Activated CD8-positive, alpha-beta memory T cell treated with anti-CD3 and anti-CD28 coated beads, Interleukin-2, amount 10 ng/mL, durations not matched to agents 7 days and 5 days (primary cell): Measurements from ENCODE around the gene SSX2IP. TPM values are rescaled to one million over a fixed set of nuclear protein-coding genes. Genes with fewer than 3 reads are reported as not detected.

Experiments used
- ATAC-seq: fragments of 150-1000 bp; cut with Tn5 transposase; one replicate; pipeline ENCODE4 v1.10.0; 2021; ENCODE audit warnings: moderate library complexity
- CTCF ChIA-PET: fragments of 350-600 bp; sonication (Branson Sonifier 250); formaldehyde crosslinking; loops from one replicate; lab custom pipeline; 2021; ENCODE audit warnings: antibody characterized with exemption; lab: Charles Lee
- DNase-seq: peaks from one replicate; pipeline ENCODE4 v3.0.0-alpha.2; 2020
- H3K27ac Mint-ChIP-seq: one replicate; pipeline ENCODE4 v1.8.0; 2021; ENCODE audit warnings: mild to moderate bottlenecking, mixed read lengths
- H3K27me3 Mint-ChIP-seq: one replicate; pipeline ENCODE4 v1.8.0; 2021; ENCODE audit warnings: mixed read lengths
- H3K36me3 Mint-ChIP-seq: one replicate; pipeline ENCODE4 v1.8.0; 2021; ENCODE audit warnings: mild to moderate bottlenecking, mixed read lengths
- H3K4me1 Mint-ChIP-seq: one replicate; pipeline ENCODE4 v1.8.0; 2021; ENCODE audit warnings: mixed read lengths
- H3K4me3 Mint-ChIP-seq: one replicate; pipeline ENCODE4 v1.8.0; 2021; ENCODE audit warnings: mild to moderate bottlenecking, moderate library complexity, mixed read lengths
- H3K9me3 Mint-ChIP-seq: one replicate; pipeline ENCODE4 v1.8.0; 2022; ENCODE audit warnings: low read depth, mixed read lengths
- total RNA-seq, 2 experiments: library from RNA; stranded (reverse); gene quantifications; one replicate each; pipeline ENCODE4 v1.2.3, GENCODE V29; 2021

Gene SSX2IP
- total RNA-seq, 2 experiments from 2014 or later, result 14.1 to 14.5 TPM

DNA sequence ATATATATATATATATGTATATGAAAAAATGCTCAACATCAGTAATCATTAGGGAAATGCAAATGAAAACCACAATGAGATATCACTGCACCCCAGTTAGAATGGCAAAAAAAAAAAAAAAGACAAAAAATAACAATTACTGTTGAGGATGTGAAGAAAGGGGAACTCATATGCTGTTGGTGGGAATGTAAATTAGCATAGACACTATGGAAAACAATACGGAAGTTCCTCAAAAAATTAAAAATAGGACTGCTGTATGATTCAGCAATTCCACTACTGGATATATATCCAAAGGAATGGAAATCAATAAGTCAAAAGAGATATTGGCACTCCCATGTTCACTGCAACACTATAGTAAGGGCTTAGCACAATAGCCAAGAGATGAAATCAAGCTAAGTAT, 74.5 kb downstream of the SSX2IP start:
- Mint-ChIP-seq H3K4me1 (peaks cover 18% of the 10 kb centered on the region), H3K9me3 (peaks cover 15% of the 10 kb centered on the region), H3K27ac (no peak overlapping the region), H3K27me3 (no peaks in the 10 kb centered on the region), H3K4me3 (no peak overlapping the region), H3K36me3 (peaks cover 15% of the 10 kb centered on the region)
- no peak for ATAC-seq
- CTCF ChIA-PET, result interaction anchor here (1.7 kb wide), 1 partner anchor 173 kb away, joined by 5 read pairs; no protein-coding TSS in a partner anchor
- no peak for DNase-seq

DNA sequence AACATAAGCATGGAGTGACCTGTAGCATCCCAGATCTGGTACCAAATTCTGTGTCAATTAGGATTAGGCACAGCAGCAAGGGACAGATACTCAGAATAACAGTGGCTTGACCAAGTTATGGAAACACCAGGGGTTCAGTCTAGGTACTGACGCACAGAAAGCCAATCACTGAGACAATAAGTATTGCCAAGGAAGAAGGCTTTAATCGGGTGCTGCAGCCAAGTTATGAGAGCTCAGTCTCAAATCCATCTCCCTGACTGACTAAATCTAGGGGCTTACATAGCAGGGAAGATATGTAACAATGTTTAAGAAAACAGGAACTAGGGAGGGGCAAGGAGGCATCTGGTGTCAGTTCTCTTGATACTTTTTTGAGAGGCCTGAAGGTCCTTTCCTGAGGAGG, 76.4 kb downstream of the SSX2IP start:
- H3K36me3 Mint-ChIP-seq, result peaks cover 16% of the 10 kb centered on the region

DNA sequence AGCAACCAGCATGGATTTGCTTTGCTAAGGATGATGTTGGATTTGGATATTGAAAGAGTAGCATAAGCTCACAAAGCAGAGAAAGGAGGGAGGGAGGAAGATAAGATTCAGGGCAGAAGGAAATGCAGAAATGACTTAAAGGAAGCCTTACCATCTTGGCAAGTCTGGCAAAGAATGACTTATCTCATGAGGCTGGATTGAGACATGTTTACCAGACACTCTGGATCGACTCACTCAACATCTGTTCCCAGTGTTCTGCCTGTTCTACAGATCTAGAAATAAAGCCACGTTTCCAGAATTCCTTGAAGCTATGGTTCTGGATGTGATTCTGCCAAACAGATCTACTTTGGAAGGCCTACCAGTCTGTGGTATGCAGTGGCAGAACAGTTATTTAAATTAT, 77.2 kb downstream of the SSX2IP start:
- CTCF ChIA-PET, result no interaction called here
- H3K36me3 Mint-ChIP-seq, result peaks cover 16% of the 10 kb centered on the region
- no peak overlapping the region for H3K27ac Mint-ChIP-seq
- DNase-seq, result no peak
- H3K9me3 Mint-ChIP-seq, result peaks cover 15% of the 10 kb centered on the region
- H3K4me3 Mint-ChIP-seq, result no peak overlapping the region
- H3K4me1 Mint-ChIP-seq, result peaks cover 4% of the 10 kb centered on the region
- H3K27me3 Mint-ChIP-seq, result no peaks in the 10 kb centered on the region
- ATAC-seq, result no peak

More for the DNA sequence above, 76.4 kb downstream of the SSX2IP start:
- ATAC-seq (no peak), DNase-seq (no peak)
- H3K9me3 Mint-ChIP-seq, result peaks cover 15% of the 10 kb centered on the region
- peaks cover 4% of the 10 kb centered on the region for H3K4me1 Mint-ChIP-seq
- H3K27ac Mint-ChIP-seq, result no peak overlapping the region
- no peaks in the 10 kb centered on the region for H3K27me3 Mint-ChIP-seq
- CTCF ChIA-PET, result interaction anchor here (1.8 kb wide), 1 partner anchor 12 kb away, joined by 4 read pairs; no protein-coding TSS in a partner anchor
- H3K4me3 Mint-ChIP-seq, result no peak overlapping the region

DNA sequence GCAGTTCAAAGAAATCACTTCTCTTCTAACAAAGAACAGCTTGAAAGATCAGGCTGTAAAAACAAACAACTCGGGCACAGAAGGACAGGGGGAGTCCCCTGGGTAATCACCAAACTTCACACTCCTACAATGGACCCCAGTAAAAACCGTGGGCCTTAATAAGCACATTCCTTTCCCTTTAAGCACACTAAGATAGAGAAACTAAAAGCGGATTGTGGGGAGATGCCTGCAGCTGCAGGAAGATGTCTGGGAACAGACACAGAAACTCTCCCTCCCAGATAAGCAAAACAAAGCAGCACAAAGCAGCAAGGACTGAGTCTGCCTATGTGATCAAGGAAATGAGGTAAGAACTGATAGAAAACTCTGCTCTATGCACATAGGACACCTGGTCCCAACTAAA, 78.5 kb downstream of the SSX2IP start:
- H3K27ac Mint-ChIP-seq, result no peak overlapping the region
- CTCF ChIA-PET, result no interaction called here
- peaks cover 17% of the 10 kb centered on the region for H3K36me3 Mint-ChIP-seq
- peaks cover 4% of the 10 kb centered on the region for H3K4me1 Mint-ChIP-seq
- ATAC-seq (no peak), DNase-seq (no peak)
- peaks cover 15% of the 10 kb centered on the region for H3K9me3 Mint-ChIP-seq
- no peaks in the 10 kb centered on the region for H3K27me3 Mint-ChIP-seq
- no peak overlapping the region for H3K4me3 Mint-ChIP-seq

DNA sequence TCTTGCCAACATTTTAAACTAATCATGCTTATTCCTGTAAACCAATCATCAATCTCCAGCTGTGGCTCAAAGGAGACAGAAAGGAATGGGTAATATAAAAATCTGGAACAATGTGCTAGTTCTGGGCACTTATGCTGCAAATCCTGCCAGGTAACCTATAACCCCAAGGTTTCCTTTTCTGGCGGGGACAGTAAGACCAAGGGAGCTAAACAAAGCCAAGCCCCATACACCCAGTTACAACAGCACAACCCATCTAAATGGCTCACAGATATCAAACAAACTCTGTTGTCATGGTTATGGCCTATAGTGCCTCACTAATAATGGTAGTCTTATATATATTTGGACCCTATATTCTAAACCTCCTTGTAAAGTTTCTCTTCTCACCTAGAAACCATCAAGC, 79.2 kb downstream of the SSX2IP start:
- no peak for ATAC-seq
- H3K9me3 Mint-ChIP-seq, result peaks cover 19% of the 10 kb centered on the region
- H3K4me1 Mint-ChIP-seq, result peaks cover 4% of the 10 kb centered on the region
- CTCF ChIA-PET, result no interaction called here
- peaks cover 22% of the 10 kb centered on the region for H3K36me3 Mint-ChIP-seq
- DNase-seq, result no peak
- H3K27me3 Mint-ChIP-seq, result no peaks in the 10 kb centered on the region
- no peak overlapping the region for H3K27ac Mint-ChIP-seq
- H3K4me3 Mint-ChIP-seq, result no peak overlapping the region

DNA sequence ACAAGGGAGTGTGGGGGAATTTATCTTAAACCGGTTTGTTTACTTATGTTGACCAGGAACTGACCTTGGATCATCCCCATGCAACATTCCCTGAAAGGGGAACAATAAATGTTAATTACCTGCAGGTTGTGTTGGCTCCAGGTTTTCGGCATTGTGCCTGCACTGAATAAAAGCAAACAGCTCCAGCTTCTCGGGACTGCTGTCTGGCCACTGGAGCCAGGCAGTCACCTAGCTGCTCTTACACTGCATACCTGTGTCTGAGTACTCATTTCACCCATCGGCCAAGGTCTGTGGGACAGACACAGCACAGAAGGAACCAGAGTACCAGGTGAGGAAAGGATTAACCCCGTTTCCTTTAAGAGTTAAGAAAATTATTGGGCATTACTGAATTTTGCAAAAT, 83.3 kb downstream of the SSX2IP start:
- Mint-ChIP-seq H3K4me3 (no peak overlapping the region), H3K27ac (no peak overlapping the region), H3K36me3 (peaks cover 20% of the 10 kb centered on the region), H3K9me3 (peaks cover 17% of the 10 kb centered on the region), H3K4me1 (peaks cover 4% of the 10 kb centered on the region), H3K27me3 (no peaks in the 10 kb centered on the region)
- DNase-seq (no peak), ATAC-seq (no peak)
- CTCF ChIA-PET, result interaction anchor here (2.2 kb wide), 1 partner anchor 13 kb away, joined by 4 read pairs; no protein-coding TSS in a partner anchor

DNA sequence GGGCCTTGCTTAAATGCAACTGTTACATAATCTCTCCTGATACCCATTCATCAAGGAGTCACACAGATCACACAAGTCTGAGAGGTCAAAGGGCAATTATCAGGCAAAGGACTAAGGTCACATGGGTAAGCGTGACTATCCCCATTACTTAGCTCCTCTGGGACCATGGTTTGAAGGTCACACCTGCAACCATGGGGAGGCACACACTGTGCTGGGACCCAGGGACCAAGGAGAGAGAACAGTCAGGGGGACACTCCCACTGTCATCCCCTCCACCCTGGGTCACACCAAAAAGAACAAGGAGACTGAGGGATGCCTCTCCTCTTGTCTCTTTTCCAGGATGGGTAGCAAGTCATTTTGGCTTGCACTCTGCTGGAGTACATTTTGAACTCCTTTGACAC, 85.1 kb downstream of the SSX2IP start:
- Mint-ChIP-seq H3K27ac (no peak overlapping the region), H3K4me3 (no peak overlapping the region), H3K36me3 (peaks cover 21% of the 10 kb centered on the region), H3K4me1 (no peaks in the 10 kb centered on the region), H3K27me3 (no peaks in the 10 kb centered on the region), H3K9me3 (peaks cover 17% of the 10 kb centered on the region)
- CTCF ChIA-PET, result interaction anchor here (0.7 to 2.2 kb wide), 2 partner anchors 15 to 178 kb away, joined by 3 to 4 read pairs; no protein-coding TSS in a partner anchor
- ATAC-seq (no peak), DNase-seq (no peak)

DNA sequence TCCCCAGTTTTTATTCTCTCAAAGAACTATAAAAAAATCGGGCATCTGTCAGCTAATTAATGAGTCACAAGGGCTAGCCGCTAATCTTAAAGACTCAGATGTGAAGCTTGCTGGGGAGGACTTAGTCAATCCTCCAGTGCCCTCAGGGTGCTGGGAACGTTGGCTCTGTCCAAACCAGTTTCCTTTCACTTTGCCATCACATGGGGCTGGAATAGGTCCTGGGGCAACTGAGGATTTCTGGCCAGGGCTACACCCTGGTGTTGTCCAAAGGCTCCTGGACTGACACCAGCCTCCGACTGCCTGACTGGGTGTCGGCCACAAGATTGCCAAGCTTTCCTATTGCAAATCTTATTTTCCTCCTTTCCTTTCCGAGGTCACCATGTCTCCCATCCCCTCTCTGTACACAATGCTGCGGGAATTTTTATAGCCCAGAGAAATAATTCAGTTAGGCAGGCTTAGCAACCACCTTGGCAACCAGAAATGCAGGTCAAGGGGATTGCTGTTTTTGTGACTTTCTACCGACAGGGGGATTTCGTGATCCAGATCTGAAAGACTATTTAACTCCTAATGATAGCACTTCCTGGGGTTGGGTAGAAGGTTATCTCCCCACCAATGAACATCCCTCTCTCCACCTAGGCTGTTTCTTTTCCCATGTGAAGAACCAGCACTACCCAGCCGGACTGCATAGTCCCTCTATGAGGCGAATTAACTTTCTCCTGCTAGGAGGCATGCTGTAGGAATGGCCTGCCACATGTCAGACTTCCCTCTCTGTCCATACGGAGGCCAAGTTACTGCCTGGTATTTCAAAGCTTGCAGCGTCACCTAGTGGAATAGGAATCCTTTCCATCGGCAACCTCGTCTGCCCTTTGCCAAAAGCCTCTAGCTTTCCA, 86.1 kb downstream of the SSX2IP start:
- no peak overlapping the region for H3K27ac Mint-ChIP-seq
- H3K27me3 Mint-ChIP-seq, result no peaks in the 10 kb centered on the region
- ATAC-seq (no peak), DNase-seq (no peak)
- no peak overlapping the region for H3K4me3 Mint-ChIP-seq
- H3K4me1 Mint-ChIP-seq, result peaks cover 8% of the 10 kb centered on the region
- CTCF ChIA-PET, result interaction anchor here (0.7 to 1.3 kb wide), 2 partner anchors 177 to 341 kb away, joined by 3 to 4 read pairs; no protein-coding TSS in a partner anchor
- H3K36me3 Mint-ChIP-seq, result peaks cover 21% of the 10 kb centered on the region
- H3K9me3 Mint-ChIP-seq, result peaks cover 17% of the 10 kb centered on the region

DNA sequence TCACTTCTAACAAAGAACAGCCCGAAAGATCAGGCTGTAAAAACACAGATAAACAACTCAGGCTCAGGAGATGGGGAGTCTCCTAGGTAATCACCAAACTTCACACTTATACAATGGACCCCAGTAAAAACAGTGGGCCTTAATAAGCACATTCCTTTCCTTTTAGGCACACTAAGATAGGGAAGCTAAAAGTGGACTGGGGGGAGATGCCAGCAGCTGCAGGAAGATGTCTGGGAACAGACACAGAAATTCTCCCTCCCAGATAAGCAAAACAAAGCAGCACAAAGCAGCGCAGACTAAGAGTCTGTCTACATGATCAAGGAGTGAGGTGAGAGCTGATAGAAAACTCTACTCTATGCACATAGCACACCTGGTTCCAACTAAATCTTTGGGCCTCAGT, 87.0 kb downstream of the SSX2IP start:
- CTCF ChIA-PET, result interaction anchor here (0.9 to 1.3 kb wide), 2 partner anchors 17 to 342 kb away, joined by 3 to 4 read pairs; no protein-coding TSS in a partner anchor
- H3K36me3 Mint-ChIP-seq, result peaks cover 21% of the 10 kb centered on the region
- peaks cover 17% of the 10 kb centered on the region for H3K9me3 Mint-ChIP-seq
- peaks cover 16% of the 10 kb centered on the region for H3K4me1 Mint-ChIP-seq
- H3K4me3 Mint-ChIP-seq, result no peak overlapping the region
- ATAC-seq (no peak), DNase-seq (no peak)
- H3K27me3 Mint-ChIP-seq, result no peaks in the 10 kb centered on the region
- no peak overlapping the region for H3K27ac Mint-ChIP-seq

DNA sequence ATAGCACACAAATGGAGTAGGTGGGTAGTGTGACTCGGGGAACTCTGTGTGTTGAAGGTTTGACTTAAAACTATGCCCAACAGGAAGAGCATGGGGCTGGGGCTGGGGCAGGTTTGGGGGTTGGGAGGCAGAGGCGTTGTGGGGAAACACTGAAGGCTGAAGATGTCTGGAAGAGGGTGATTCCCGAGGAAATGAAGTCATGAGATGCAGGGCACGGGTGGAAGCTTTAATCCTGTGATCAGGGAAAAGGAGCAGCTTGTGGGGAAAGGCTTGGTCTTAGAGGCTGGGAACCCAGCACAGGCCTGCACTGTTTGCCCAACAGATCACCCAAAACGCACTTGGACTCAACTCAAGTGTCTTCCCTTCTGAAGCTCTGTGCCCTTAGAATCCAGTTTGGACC, 89.5 kb downstream of the SSX2IP start:
- ATAC-seq (no peak), DNase-seq (no peak)
- Mint-ChIP-seq H3K27me3 (no peaks in the 10 kb centered on the region), H3K4me3 (no peak overlapping the region), H3K27ac (no peak overlapping the region), H3K9me3 (peaks cover 10% of the 10 kb centered on the region), H3K4me1 (peaks cover 16% of the 10 kb centered on the region), H3K36me3 (peaks cover 12% of the 10 kb centered on the region)
- CTCF ChIA-PET, result no interaction called here

DNA sequence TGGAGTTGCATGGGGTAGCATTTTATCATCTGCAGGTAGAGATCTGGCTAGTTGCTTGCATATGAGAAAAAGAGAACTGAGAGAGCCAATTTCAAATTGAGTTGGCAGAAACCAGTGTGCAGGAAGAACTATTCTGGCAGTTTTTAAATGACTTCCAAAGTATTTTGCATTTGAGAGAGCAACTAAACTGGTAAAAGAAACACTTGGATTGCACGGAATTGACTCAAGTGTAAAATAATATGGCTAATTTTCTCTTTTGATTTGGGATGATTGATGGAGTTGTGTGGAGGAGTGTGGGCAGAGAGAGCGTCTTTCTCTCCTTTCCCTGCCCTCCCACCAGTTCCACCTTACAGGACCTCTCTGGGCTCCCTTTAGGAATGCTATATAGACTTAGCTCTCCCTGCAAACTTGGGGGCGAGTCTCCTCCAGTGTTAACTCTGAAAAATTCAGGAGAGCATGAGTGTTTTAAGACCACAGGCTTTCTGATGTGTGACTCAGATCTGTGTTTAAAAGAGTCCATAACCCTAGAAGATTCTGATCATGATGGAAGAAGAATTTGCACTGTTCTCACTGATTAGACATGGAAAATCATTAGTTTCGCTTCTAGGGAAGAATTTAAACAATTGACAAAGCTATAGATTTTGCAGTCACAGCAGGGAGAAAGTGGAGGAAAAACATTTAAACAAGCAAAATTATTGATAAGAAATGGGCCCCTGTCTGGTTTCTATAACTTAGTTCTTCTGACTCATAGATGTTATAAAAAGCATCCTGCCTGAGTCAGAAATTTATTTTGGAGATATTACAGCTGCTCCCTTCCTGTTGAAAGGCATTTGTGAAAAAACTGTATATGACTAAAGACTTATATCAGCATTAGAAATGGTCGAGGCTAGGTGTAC, 91.2 kb downstream of the SSX2IP start:
- DNase-seq (no peak), ATAC-seq (peak; percentile 42)
- Mint-ChIP-seq H3K9me3 (peaks cover 1% of the 10 kb centered on the region), H3K4me3 (no peak overlapping the region), H3K27me3 (no peaks in the 10 kb centered on the region), H3K4me1 (peaks cover 16% of the 10 kb centered on the region), H3K27ac (peak overlapping the region; percentile 41), H3K36me3 (peaks cover 5% of the 10 kb centered on the region)
- CTCF ChIA-PET, result interaction anchor here (1.0 kb wide), 1 partner anchor 21 kb away, joined by 3 read pairs; no protein-coding TSS in a partner anchor

DNA sequence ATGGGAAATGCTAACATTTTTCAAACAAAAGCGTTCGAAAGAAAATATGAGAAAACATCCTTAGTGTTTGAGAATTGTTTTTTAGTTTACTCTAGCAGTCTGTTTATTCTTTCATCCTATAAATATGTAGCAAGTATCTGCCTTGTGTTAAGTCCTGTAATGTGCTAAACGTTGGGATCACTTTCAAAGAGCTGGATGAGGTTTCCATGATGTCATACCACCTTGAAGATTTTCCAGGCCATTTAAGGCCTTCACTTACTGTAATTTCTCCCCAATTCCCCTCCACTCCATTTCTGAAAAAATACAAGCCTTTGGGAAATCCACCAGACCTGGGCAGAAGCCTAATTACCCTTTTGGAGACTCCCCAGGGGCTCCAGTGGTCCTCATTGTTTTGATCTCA, 91.8 kb downstream of the SSX2IP start:
- peaks cover 6% of the 10 kb centered on the region for H3K36me3 Mint-ChIP-seq
- no peak overlapping the region for H3K4me3 Mint-ChIP-seq
- H3K4me1 Mint-ChIP-seq, result peaks cover 16% of the 10 kb centered on the region
- no peaks in the 10 kb centered on the region for H3K9me3 Mint-ChIP-seq
- no peak overlapping the region for H3K27ac Mint-ChIP-seq
- CTCF ChIA-PET, result no interaction called here
- H3K27me3 Mint-ChIP-seq, result no peaks in the 10 kb centered on the region
- ATAC-seq, result no peak
- no peak for DNase-seq

DNA sequence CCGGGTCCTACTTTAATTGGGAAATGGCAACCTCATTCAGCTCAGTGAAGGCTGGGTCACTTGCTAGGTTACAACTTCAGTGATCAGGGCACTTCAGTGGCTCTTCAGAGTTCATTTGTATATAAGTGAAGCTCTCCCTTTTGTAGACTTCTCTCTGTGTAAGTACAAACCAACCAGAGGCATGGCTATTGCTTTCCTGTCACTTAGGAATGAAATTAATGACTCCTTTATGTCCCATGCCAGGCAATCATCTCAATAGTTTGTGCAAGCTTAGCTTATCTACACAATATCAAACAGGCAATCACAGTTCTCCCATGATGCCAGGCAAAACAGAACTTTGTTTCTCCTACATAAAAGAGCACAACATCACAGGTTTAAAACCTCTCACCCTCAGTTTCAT, 93.2 kb downstream of the SSX2IP start:
- CTCF ChIA-PET, result no interaction called here
- ATAC-seq (no peak), DNase-seq (no peak)
- no peak overlapping the region for H3K4me3 Mint-ChIP-seq
- no peaks in the 10 kb centered on the region for H3K27me3 Mint-ChIP-seq
- H3K36me3 Mint-ChIP-seq, result peaks cover 6% of the 10 kb centered on the region
- no peaks in the 10 kb centered on the region for H3K9me3 Mint-ChIP-seq
- peaks cover 16% of the 10 kb centered on the region for H3K4me1 Mint-ChIP-seq
- H3K27ac Mint-ChIP-seq, result no peak overlapping the region
